ENCODE data around the gene RAP1GAP2. TPM values are rescaled to one million over a fixed set of nuclear protein-coding genes. Genes with fewer than 3 reads are reported as not detected.

Gene RAP1GAP2
- total RNA-seq, 1 donor = 2.9 TPM

GRCh38 chr17:2939714-2940351 is 143.6 kb downstream of the RAP1GAP2 start:
- no peaks in the 10 kb centered on the region for H4K20me1 ChIP-seq (ENCODE audit: insufficient read depth, low read length)
- H2AFZ ChIP-seq (ENCODE audit: low read length) = peak overlapping the region; percentile 67
- H3K4me3 ChIP-seq (ENCODE audit: insufficient read depth, low read length) = no peak overlapping the region
- peak; percentile 31 for DNase-seq (ENCODE audit: insufficient read length, low spot score, missing footprints)
- no peaks in the 10 kb centered on the region for H3K27me3 ChIP-seq (ENCODE audit: insufficient read depth, low read length)
- no peaks in the 10 kb centered on the region for H3K36me3 ChIP-seq (ENCODE audit: insufficient read depth, low read length)
- no peaks in the 10 kb centered on the region for H3K79me2 ChIP-seq (ENCODE audit: insufficient read depth, low read length)
- peaks cover 9% of the 10 kb centered on the region for H3K4me1 ChIP-seq (ENCODE audit: insufficient read depth, low read length)
- H3K27ac ChIP-seq (ENCODE audit: low read depth, low read length) = no peak overlapping the region
- no peaks in the 10 kb centered on the region for H3K9me3 ChIP-seq (ENCODE audit: low read depth, low read length)
- TF ChIP-seq, protein P1, sequence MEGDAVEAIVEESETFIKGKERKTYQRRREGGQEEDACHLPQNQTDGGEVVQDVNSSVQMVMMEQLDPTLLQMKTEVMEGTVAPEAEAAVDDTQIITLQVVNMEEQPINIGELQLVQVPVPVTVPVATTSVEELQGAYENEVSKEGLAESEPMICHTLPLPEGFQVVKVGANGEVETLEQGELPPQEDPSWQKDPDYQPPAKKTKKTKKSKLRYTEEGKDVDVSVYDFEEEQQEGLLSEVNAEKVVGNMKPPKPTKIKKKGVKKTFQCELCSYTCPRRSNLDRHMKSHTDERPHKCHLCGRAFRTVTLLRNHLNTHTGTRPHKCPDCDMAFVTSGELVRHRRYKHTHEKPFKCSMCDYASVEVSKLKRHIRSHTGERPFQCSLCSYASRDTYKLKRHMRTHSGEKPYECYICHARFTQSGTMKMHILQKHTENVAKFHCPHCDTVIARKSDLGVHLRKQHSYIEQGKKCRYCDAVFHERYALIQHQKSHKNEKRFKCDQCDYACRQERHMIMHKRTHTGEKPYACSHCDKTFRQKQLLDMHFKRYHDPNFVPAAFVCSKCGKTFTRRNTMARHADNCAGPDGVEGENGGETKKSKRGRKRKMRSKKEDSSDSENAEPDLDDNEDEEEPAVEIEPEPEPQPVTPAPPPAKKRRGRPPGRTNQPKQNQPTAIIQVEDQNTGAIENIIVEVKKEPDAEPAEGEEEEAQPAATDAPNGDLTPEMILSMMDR (IDR thresholded peaks at IDR 0.05; ENCODE audit: extremely low read depth, low read depth, low read length) = no peak
- peak overlapping the region; percentile 24 for H3K4me2 ChIP-seq (ENCODE audit: insufficient read depth, low read length)

- no peak overlapping the region for H3K27ac ChIP-seq (ENCODE audit: low read depth, low read length)
- H3K79me2 ChIP-seq (ENCODE audit: insufficient read depth, low read length) = no peaks in the 10 kb centered on the region
- peak overlapping the region; percentile 24 for H3K4me2 ChIP-seq (ENCODE audit: insufficient read depth, low read length)
- H3K4me1 ChIP-seq (ENCODE audit: insufficient read depth, low read length) = peaks cover 9% of the 10 kb centered on the region
- H2AFZ ChIP-seq (ENCODE audit: low read length) = peak overlapping the region; percentile 67
- no peaks in the 10 kb centered on the region for H4K20me1 ChIP-seq (ENCODE audit: insufficient read depth, low read length)
- DNase-seq (ENCODE audit: insufficient read length, low spot score, missing footprints) = peak; percentile 88
- H3K36me3 ChIP-seq (ENCODE audit: insufficient read depth, low read length) = no peaks in the 10 kb centered on the region
- no peaks in the 10 kb centered on the region for H3K9me3 ChIP-seq (ENCODE audit: low read depth, low read length)
- H3K4me3 ChIP-seq (ENCODE audit: insufficient read depth, low read length) = no peak overlapping the region
- TF ChIP-seq, protein P1 (IDR thresholded peaks at IDR 0.05; ENCODE audit: extremely low read depth, low read depth, low read length) = no peak
- no peaks in the 10 kb centered on the region for H3K27me3 ChIP-seq (ENCODE audit: insufficient read depth, low read length)
Observed at GRCh38 chr17:2940352-2940751, 144.1 kb downstream of the RAP1GAP2 start.

DNA sequence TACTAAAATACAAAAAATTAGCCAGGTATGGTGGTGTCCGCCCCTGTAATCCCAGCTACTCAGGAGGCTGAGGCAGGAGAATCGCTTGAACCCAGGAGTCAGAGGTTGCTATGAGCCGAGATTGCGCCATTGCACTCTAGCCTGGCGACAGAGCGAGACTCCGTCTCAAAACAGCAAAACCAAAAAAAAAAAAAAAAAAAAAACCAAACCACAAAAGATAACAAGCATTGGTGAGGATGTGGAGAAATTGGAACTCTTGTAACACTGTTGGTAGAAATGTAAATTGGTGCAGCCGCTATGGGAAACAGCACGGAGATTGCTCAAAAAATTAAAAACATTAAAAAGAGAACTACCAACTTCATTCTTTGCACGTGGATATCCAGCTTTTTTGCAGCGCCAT is 147.7 kb downstream of the RAP1GAP2 start:
- Histone ChIP-seq H3K4me2 (ENCODE audit: insufficient read depth, low read length) (peak overlapping the region; percentile 53), H3K4me3 (ENCODE audit: insufficient read depth, low read length) (no peak overlapping the region), H2AFZ (ENCODE audit: low read length) (peak overlapping the region; percentile 20), H3K4me1 (ENCODE audit: insufficient read depth, low read length) (peaks cover 8% of the 10 kb centered on the region), H4K20me1 (ENCODE audit: insufficient read depth, low read length) (no peaks in the 10 kb centered on the region), H3K36me3 (ENCODE audit: insufficient read depth, low read length) (no peaks in the 10 kb centered on the region), H3K27ac (ENCODE audit: low read depth, low read length) (no peak overlapping the region), H3K27me3 (ENCODE audit: insufficient read depth, low read length) (no peaks in the 10 kb centered on the region), H3K79me2 (ENCODE audit: insufficient read depth, low read length) (no peaks in the 10 kb centered on the region), H3K9me3 (ENCODE audit: low read depth, low read length) (no peaks in the 10 kb centered on the region)
- no peak for DNase-seq (ENCODE audit: insufficient read length, low spot score, missing footprints)
- TF ChIP-seq, protein P1 (IDR thresholded peaks at IDR 0.05; ENCODE audit: extremely low read depth, low read depth, low read length) = no peak

DNA sequence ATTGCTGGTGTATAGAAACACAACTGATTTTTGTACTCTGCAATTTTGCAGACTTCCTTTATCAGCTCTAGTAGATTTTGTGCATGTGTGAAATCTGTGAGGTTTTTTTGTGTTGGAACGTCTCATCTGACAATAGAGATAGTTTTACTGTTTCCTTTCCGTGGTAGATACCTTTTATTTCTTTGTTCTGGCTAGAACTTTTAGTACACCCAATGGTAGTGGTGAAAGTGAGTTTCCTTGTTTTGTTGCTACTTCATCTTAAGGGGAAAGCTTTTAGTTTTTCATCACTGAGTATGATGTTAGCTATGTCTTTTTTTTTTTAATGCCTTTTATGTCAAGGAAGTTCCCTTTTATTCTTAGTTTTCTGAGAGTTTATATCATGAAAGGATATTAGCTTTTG is 149.1 kb downstream of the RAP1GAP2 start:
- Histone ChIP-seq H3K36me3 (ENCODE audit: insufficient read depth, low read length) (no peaks in the 10 kb centered on the region), H3K9me3 (ENCODE audit: low read depth, low read length) (no peaks in the 10 kb centered on the region), H3K27me3 (ENCODE audit: insufficient read depth, low read length) (no peaks in the 10 kb centered on the region), H3K79me2 (ENCODE audit: insufficient read depth, low read length) (no peaks in the 10 kb centered on the region), H3K4me2 (ENCODE audit: insufficient read depth, low read length) (no peak overlapping the region), H3K4me1 (ENCODE audit: insufficient read depth, low read length) (peaks cover 16% of the 10 kb centered on the region), H4K20me1 (ENCODE audit: insufficient read depth, low read length) (no peaks in the 10 kb centered on the region), H3K4me3 (ENCODE audit: insufficient read depth, low read length) (no peak overlapping the region), H3K27ac (ENCODE audit: low read depth, low read length) (no peak overlapping the region), H2AFZ (ENCODE audit: low read length) (no peak overlapping the region)
- no peak for DNase-seq (ENCODE audit: insufficient read length, low spot score, missing footprints)
- TF ChIP-seq, protein P1 (IDR thresholded peaks at IDR 0.05; ENCODE audit: extremely low read depth, low read depth, low read length) = no peak
